Epithelial cell of prostate (primary cell): ENCODE data around the gene SOAT2.

Experiments
- DNase-seq: peaks from one replicate; pipeline ENCODE4 v3.0.0-alpha.2; 2011; ENCODE audit warnings: low read depth, low spot score
- H3K27ac ChIP-seq: fragments of 450-650 bp; 2 replicates; pipeline ENCODE4 v1.5.1; 2017; ENCODE audit warnings: mild to moderate bottlenecking

The SOAT2 gene

DNA sequence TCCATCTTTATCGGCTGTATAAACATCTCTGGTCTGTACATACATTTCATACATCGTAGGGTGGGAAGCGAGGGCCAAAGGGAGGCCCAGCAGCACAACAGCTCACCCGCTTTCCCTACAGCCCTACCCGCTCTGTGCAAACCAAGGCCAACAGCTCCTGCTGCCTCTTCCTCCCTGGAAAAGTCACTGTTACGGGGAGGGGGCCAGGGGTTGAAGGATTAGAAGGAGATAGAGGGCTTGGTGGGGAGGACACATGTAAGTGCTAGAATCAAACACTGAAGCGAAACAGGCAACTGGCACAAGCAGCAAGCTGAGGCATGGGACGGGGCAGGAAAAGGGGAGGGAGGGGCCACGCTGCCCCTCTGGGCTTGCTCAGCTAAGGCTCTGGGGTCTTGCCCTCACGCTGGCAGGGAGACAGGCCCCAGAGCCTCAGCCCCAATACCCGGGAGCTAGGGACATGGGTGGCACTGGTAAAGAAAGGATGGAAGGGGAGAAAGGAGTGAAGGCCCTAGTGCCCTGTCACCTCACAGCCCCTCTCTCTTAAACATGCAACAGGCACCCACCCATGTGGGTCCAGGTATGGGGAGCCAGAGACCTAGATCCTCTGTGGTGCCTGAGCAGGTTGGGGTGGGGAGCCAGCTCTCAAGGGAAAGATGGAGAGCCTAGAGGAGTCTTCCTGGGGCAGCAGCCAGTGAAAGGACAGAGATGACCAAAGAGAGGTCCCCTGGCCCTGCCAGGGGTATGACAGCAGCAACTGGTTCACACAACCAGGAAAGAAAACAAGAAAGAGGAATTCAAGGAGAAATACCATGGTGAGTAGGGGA, 38.5 kb upstream of the SOAT2 start:
- no peak for DNase-seq
- H3K27ac ChIP-seq = no peak overlapping the region

- DNase-seq = no peak
These were observed 37.8 kb upstream of the SOAT2 start for GRCh38 chr12:53065470-53065869.

DNA sequence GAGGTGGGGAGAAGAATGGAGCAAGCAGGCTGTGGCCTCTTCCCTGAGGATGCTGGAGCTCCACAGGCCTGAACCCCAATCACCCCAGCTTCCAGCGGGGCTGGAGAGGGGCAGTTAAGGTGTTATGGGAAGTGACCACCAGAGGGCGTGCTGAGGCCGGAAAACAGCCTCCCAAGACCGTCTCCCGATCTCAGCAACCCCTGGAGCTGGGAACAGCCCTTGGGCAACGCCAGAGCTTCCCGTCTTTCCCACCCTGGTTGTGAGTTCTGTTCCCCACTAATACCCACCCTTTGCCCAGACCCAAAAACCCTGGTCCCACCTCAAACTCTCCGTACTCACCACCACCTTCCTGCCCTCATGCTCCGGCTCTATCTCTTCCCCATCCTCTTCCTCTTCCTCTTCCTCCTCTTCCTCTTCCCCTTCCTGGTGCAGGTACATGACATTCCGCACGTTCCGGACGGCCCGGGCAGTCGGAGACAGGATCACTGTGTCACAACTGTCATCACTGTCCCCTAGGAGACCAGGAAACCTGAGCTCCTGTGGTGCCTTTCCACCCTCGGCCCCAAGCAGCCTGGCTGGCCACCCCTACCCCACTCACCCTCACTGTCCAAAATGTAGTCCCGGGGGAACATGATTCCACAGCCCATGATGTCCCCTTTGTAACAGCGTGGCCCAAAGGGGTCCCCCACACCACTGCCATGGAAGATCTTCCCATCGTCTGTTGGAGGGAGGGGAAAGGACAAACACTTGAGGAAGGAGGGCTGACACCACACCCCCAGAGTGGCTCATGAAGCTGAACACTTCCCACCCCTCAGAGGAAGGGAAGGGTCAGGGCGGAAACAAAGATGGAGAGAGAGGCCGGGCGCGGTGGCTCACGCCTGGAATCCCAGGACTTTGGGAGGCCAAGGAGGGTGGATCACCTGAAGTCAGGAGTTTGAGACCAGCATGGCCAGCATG, 37.0 kb upstream of the SOAT2 start:
- H3K27ac ChIP-seq = no peak overlapping the region
- no peak for DNase-seq

More at GRCh38 chr12:53065470-53065869, 37.8 kb upstream of the SOAT2 start:
- no peak overlapping the region for H3K27ac ChIP-seq

DNA sequence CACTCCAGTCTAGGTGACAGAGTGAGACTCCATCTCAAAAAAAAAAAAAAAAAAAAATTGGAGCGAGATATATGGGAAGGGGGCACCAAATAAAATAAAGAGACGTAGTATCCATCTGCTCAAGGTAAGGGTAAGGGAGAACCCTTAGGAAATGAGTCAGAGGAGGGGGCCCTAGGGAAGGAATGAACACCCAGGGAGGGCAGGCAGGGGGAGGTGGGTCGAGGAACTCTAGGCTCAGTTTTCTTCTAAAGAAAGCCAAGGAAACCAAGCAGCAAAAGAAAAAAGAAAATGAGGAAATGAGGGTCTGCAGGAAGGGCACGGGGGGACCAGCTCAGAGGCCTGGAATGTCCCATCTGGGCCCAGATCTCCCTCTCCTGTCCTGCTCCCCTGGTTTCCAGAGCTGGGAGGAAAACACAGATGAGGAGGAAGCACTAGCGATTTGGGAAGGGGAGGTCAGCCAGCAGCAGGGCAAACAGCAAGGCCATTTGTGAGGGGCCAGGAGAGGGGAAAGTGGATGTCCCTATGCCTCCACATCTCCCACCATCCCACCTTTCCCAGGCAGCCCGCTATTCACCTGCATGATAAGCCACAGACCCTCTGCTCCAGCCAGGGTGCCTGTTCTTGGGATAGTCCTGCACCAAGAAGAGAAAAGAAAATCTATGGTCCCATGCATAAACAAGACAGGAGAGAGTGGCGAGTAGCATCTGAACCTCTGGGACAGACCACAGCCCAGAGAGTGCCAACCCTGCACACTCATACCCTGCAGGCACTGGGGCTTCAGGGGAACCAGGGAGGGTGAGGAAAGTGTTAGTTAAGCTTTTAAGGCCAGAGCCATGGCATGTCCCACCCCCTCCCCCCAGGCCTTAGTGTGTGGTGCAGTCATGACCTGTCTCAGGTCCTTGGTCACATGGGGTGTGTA, 36.0 kb upstream of the SOAT2 start:
- H3K27ac ChIP-seq = no peak overlapping the region
- DNase-seq = no peak

DNA sequence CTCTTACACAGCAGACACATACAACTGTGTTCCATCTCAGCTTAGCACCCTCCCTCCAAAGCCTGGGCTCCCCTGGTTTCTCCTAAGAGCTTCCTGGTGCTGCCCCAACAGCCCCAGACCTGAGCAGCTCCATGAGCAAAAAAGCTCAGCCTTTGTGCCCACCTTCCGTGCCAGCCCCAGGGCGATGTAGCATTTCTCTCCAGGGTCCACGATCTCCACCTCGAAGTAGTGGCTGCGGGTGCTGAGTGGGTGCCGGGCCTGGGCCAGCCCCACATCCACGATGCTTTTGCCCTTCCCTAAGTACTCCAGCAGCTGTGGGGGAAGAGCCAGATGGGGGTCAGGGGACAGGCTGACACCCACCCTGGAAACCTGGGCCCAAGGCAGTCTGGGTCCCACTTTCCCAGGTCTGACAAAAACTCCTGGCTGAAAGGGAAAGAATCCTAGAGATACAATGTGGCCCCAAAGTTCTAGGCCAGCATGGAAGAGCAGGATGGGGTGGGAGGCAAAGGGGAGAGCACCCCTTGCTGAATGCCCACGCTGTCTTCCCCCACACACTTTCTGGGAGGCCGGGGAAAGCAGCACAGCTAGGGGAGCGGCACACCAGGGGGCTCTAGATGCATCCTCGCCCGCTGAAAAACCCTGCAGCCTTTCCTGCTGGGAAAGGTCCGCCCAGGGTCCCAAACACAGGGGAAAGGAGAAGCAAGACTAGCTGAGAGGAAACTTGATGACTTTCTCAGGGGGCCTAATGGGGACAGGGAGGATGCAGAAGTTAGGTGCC, 35.1 kb upstream of the SOAT2 start:
- DNase-seq = no peak
- H3K27ac ChIP-seq = no peak overlapping the region

- no peak for DNase-seq
- no peak overlapping the region for H3K27ac ChIP-seq
These were observed 34.3 kb upstream of the SOAT2 start for GRCh38 chr12:53068811-53069585.

GRCh38 chr12:53069621-53070410, 33.5 kb upstream of the SOAT2 start:
- DNase-seq = no peak
- H3K27ac ChIP-seq = no peak overlapping the region

DNA sequence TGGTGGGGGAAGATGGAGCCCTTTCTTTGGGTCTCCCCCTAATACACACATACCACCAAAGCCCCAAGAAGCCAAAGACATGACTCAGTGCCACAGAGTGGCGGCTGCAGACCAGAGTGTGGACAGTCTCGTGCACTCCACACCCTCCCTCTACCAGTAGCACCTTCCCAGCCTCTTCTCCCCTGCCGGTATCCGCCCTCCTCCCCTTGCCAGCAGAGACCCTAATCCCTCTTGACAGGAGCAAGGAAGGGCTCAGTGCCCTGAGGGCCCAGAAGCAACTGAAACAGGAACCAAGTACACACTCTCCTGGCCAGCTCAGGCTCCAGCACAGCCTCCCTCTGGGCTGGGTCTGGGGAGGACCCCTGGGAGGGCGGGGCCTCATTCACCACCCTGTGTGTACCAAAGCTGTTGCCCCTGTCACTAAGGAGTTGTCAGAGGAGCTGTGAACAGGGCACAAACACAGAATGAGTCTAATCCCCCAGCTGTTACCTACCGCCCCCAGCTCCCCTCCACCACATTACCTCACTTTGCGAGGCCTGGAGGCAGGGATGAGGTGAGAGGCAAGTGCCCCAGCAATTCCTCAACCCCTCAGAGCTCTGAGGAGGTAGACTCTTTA, 32.3 kb upstream of the SOAT2 start:
- H3K27ac ChIP-seq = no peak overlapping the region
- no peak for DNase-seq

DNA sequence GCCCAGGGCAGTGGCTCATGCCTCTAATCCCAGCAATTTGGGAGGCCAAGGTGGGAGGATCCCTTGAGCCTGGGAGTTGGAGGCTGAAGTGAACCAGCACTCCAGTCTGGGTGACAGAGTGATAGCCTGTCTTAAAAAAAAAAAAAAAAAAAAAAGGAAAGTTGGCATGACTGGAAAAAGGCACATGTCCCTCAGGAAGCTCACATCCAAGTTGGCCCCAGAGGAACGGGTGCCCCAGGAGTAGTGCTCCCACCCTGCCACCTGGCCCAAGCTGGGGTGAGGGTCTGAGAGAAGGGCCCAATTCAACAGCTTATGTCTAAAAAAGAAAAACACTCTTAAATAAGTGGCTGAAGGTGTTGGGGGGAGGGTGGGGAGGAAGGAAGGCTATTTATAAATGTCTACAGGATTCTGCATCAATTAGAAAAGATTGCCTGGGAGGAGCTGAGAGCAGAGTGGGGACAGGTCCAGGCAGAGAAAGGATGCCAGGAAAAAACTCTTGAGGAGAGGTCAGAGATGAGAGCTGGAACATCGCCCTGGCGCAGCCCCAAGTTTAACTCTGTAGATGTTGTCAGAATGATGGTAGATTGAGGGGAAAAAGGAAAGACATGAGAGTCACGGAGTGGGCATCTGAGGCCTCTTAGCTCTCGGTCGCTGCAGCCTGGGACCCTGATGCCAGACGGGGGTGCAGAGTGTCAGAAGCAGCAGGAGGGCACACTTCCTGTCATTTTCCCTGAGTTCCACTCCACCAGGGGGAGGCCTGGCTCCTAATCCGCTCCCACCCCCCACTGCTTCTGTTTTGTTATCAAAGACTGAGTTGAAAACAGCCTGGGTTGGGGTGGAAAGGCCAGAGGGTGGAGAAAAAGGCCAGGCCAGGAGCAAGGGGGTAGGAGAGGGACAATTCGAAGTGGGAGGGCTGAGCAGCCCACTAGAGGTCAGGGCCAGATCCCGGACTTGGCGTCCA, 31.4 kb upstream of the SOAT2 start:
- DNase-seq = no peak
- H3K27ac ChIP-seq = no peak overlapping the region

- DNase-seq = no peak
- no peak overlapping the region for H3K27ac ChIP-seq
These were observed 29.4 kb upstream of the SOAT2 start for GRCh38 chr12:53073881-53074280.

DNA sequence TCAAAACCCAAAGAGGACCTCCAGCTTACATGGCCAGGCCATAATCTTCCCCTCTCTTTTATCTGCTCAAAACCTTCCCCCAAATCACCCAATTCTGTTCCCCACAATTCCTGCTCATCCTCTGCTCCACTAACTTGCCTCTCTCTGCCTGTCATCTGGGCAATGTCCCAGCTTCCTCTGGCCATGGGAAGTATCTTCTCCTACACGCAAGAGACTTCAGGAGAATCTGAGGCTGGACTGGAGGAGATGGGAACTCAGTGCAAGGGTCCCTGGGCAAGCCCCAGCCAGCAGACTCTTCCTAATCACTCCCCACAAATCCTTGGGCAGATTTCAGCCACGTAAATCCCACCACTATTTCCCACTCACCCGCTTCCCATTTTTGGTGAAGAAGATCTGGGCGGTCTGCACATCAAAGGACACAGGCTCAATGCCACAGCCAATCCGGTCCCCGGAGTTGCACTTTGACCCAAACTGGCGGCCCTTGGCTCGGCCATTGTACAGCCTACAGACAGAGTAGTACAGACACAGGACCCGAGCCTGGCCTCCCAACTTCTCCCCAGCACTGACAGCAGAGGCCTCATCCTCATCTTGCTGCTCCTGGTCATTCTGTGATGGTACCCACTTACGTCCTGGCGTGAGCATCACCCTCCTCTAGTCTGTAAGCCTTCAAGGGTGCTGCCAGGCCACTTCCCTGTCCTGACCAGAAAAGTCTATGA, 28.8 kb upstream of the SOAT2 start:
- no peak overlapping the region for H3K27ac ChIP-seq
- DNase-seq = no peak

DNA sequence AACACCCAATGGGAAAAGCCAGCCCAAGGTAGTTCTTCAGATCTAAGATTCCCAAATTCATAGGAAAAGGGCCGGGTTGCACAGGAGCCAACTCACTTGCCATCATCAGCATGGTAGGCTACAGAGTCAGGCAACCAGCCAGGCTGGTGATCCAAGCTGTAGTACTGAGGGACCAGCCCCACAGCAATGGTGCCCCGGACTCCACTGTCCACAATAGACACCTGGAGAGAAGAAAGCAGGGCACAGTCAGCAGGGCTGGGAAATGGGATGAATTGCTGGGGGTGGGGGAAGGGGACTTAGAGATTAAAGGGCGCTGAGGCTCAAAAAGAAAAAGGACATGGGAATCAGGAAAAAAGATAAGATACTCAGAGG, 28.3 kb upstream of the SOAT2 start:
- no peak for DNase-seq
- H3K27ac ChIP-seq = no peak overlapping the region

DNA sequence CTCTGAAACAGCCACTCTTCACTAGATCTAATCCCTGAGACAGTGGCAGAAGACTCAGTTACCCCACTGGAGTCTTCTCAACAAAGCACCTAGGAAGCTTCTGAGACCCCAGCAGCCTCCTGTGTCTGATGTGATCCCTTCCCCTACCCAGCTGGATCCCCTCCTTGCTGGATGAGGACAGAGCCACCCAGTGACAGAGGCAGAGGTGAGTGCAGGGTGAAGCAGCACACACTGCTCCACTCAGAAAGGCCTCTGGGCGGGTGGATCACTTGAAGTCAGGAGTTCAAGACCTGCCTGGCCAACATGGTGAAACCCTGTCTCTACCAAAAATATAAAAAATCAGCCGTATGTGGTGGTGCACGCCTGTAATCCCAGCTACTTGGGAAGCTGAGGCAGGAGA, 26.8 kb upstream of the SOAT2 start:
- no peak for DNase-seq
- no peak overlapping the region for H3K27ac ChIP-seq

DNA sequence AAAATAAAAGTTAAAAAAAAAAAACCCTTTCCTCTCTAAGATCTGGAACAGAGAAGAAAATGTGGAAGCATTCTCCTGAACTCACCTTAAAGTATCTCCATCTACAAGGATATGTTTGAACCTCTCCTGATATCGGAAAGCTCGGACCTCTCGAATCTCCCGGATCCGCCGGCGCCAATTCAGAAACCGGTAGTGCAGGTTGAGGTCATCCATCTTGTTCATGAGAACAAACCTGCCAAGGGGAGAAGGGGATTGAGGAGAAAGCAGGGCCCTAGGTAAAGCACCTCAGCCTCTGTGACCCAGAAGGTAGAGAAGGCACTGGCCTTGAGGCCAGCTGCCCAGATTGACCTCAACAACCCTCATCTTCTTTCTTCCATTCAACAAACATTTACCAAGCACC, 26.3 kb upstream of the SOAT2 start:
- no peak overlapping the region for H3K27ac ChIP-seq
- DNase-seq = no peak

- peak overlapping the region; percentile 69 for H3K27ac ChIP-seq
- no peak for DNase-seq
These were observed 24.7 kb upstream of the SOAT2 start for GRCh38 chr12:53078425-53079225.
